ENCODE results near the gene PDSS2. TPM values are rescaled to one million over a fixed set of nuclear protein-coding genes. Genes with fewer than 3 reads are reported as not detected.

PDSS2 gene
- total RNA-seq, 1 experiment from 2014 or later = 14.8 TPM

DNA sequence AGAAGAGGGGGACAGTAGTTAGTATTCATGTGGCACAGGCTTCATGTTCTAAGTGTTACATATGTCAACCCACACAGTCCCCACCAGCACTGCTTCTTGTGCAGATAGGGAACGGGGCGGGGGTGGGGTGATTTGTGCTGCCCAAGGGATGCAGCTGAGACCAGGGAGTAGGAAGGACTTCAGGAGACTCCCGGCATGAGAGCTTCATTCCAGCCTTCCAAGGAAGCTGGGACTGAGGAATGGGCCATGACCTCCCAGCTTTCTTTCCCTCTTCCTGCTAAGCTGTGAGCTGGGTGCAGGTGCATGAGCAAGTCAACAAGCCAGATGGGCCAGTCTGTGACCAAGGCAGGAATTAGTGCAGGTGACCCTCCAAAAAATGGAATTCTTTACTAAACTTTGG lies 353.2 kb downstream of the PDSS2 start:
- Mint-ChIP-seq H3K27ac (ENCODE audit: unreplicated experiment) (no peak overlapping the region), H3K27me3 (ENCODE audit: unreplicated experiment) (no peaks in the 10 kb centered on the region)
- TF ChIP-seq, protein P1, sequence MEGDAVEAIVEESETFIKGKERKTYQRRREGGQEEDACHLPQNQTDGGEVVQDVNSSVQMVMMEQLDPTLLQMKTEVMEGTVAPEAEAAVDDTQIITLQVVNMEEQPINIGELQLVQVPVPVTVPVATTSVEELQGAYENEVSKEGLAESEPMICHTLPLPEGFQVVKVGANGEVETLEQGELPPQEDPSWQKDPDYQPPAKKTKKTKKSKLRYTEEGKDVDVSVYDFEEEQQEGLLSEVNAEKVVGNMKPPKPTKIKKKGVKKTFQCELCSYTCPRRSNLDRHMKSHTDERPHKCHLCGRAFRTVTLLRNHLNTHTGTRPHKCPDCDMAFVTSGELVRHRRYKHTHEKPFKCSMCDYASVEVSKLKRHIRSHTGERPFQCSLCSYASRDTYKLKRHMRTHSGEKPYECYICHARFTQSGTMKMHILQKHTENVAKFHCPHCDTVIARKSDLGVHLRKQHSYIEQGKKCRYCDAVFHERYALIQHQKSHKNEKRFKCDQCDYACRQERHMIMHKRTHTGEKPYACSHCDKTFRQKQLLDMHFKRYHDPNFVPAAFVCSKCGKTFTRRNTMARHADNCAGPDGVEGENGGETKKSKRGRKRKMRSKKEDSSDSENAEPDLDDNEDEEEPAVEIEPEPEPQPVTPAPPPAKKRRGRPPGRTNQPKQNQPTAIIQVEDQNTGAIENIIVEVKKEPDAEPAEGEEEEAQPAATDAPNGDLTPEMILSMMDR (IDR thresholded peaks at IDR 0.05; ENCODE audit: unreplicated experiment) = no peak

DNA sequence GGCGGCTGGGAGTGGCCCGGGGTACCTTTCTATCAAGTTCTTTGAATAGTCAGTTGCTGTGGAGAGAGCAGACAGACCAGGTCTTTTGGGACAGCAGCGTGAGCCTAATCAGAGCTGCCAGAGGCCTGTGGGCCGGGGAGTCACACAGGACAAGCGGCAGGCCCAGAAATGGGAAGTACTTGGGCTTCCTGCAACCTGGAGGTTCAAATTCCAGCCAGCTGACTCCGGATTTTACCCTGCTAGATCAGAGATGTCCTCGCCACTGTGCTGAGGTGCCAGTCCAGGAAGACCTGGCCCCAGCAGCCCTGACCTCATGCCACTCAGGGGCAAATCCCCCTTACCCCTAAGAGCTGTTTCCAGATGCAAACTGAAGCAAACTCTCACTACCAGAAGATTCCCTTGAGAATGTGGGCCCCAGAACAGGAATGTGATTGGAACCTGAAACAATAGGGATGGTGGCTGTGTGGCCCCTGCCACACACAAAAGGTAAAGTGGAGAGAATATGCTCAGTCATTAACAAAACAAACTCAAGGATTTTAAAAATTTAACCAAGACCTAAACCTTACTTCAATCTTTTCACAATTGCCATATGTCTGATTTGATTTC lies 353.8 kb downstream of the PDSS2 start:
- H3K27me3 Mint-ChIP-seq (ENCODE audit: unreplicated experiment) = no peaks in the 10 kb centered on the region
- TF ChIP-seq, protein P1 (IDR thresholded peaks at IDR 0.05; ENCODE audit: unreplicated experiment) = no peak
- DNase-seq = no peak
- H3K9me3 Mint-ChIP-seq (ENCODE audit: low read depth, unreplicated experiment) = no peaks in the 10 kb centered on the region
- H3K36me3 Mint-ChIP-seq (ENCODE audit: insufficient read depth, unreplicated experiment) = no peaks in the 10 kb centered on the region
- BruUV-seq (replicated peaks) = no TSS peak
- no peak overlapping the region for H3K27ac Mint-ChIP-seq (ENCODE audit: unreplicated experiment)
- intact Hi-C loops (cut with micrococcal nuclease; ENCODE audit: unreplicated experiment) = no loop called here
- no peak overlapping the region for H3K4me3 Mint-ChIP-seq (ENCODE audit: low read depth, unreplicated experiment)
- CTCF ChIA-PET = no interaction called here
- H3K4me1 Mint-ChIP-seq (ENCODE audit: low read depth, unreplicated experiment) = peaks cover 9% of the 10 kb centered on the region

More for the DNA sequence above, 353.2 kb downstream of the PDSS2 start:
- BruUV-seq (replicated peaks) = no TSS peak
- CTCF ChIA-PET = interaction anchor here (0.6 to 0.7 kb wide), 2 partner anchors 79 to 132 kb away, joined by 3 to 4 read pairs; no protein-coding TSS in a partner anchor
- Mint-ChIP-seq H3K36me3 (ENCODE audit: insufficient read depth, unreplicated experiment) (no peaks in the 10 kb centered on the region), H3K4me1 (ENCODE audit: low read depth, unreplicated experiment) (peaks cover 9% of the 10 kb centered on the region), H3K9me3 (ENCODE audit: low read depth, unreplicated experiment) (no peaks in the 10 kb centered on the region), H3K4me3 (ENCODE audit: low read depth, unreplicated experiment) (no peak overlapping the region)
- no peak for DNase-seq
- intact Hi-C loops (cut with micrococcal nuclease; ENCODE audit: unreplicated experiment) = no loop called here

DNA sequence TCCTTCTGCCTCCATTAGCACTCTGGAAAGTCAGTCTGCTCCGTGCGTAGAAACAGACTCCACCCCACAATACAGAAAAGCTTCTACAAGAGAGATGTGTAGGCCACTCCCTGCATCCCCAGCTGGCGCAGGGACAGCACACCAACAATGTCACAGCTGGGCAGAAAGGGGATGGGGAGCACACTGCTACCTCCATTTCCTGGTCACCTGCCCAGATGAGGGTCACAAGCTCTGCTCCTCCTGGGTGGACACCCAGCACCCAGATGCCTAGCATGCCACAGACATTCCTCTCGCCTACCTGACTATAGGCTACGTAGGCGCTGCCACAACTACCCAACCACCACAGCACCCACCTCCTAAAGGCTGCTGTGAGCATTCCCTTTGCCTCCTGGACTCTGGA lies 356.3 kb downstream of the PDSS2 start:
- Mint-ChIP-seq H3K9me3 (ENCODE audit: low read depth, unreplicated experiment) (no peaks in the 10 kb centered on the region), H3K4me1 (ENCODE audit: low read depth, unreplicated experiment) (peaks cover 9% of the 10 kb centered on the region), H3K27ac (ENCODE audit: unreplicated experiment) (no peak overlapping the region), H3K36me3 (ENCODE audit: insufficient read depth, unreplicated experiment) (peaks cover 3% of the 10 kb centered on the region), H3K27me3 (ENCODE audit: unreplicated experiment) (no peaks in the 10 kb centered on the region), H3K4me3 (ENCODE audit: low read depth, unreplicated experiment) (no peak overlapping the region)
- no TSS peak for BruUV-seq (replicated peaks)
- DNase-seq = no peak
- TF ChIP-seq, protein P1 (IDR thresholded peaks at IDR 0.05; ENCODE audit: unreplicated experiment) = no peak
- intact Hi-C loops (cut with micrococcal nuclease; ENCODE audit: unreplicated experiment) = no loop called here
- CTCF ChIA-PET = no interaction called here

Other genes starting within 250 kb of the PDSS2 start
- 1.6 and 1.7 TPM in 2 replicates for gene SOBP, start 30.6 kb upstream of the PDSS2 start, total RNA-seq (2022)